Caco-2 (cell line): ENCODE data around the gene NAA15. TPM values are rescaled to one million over a fixed set of nuclear protein-coding genes. Genes with fewer than 3 reads are reported as not detected.

Experiments used
- BruUV-seq: library from RNA; stranded (reverse); fragments of 400-500 nt; replicated peaks from 2 replicates; lab custom pipeline; 2021; lab: Mats Ljungman, UMichigan
- CTCF ChIA-PET: fragments of 300-600 bp; sonication (Branson Sonifier 250); formaldehyde crosslinking; loops from one replicate; lab custom pipeline; 2022; ENCODE audit warnings: antibody characterized with exemption; lab: Charles Lee
- POLR2A ChIA-PET: fragments of 300-600 bp; sonication (Branson Sonifier 250); formaldehyde crosslinking; loops from one replicate; lab custom pipeline; 2022; ENCODE audit warnings: antibody characterized with exemption; lab: Charles Lee
- DNase-seq, 2 experiments: peaks; one replicate each; pipeline versions ENCODE4 v3.0.0 to v3.0.0-alpha.2; 2020 to 2022
- H3K27me3 ChIP-seq: replicated peaks from 2 replicates; pipeline ENCODE4 v1.6.0; 2011; ENCODE audit warnings: low read length; ENCODE audit not compliant: control insufficient read depth, insufficient read depth
- H3K36me3 ChIP-seq: 2 replicates; pipeline ENCODE4 v1.5.1; 2011; ENCODE audit warnings: low read length; ENCODE audit not compliant: control insufficient read depth, insufficient read depth
- H3K4me1 ChIP-seq: fragments of 250-450 bp; sonication (Bioruptor Pico); 2 replicates; pipeline ENCODE4 v1.5.1; 2020; ENCODE audit warnings: mild to moderate bottlenecking
- H3K4me3 ChIP-seq: 2 replicates; pipeline ENCODE4 v1.5.1; 2011; ENCODE audit warnings: low read depth, mild to moderate bottlenecking, control low read depth, low read length
- H3K9me3 ChIP-seq: fragments of 250-450 bp; sonication (Bioruptor Pico); 2 replicates; pipeline ENCODE4 v1.5.1; 2020; ENCODE audit warnings: mild to moderate bottlenecking, moderate library complexity
- H3K27ac Mint-ChIP-seq: one replicate; pipeline ENCODE4 v1.8.0; 2022; ENCODE audit warnings: mixed read lengths; ENCODE audit not compliant: unreplicated experiment
- H3K27me3 Mint-ChIP-seq: one replicate; pipeline ENCODE4 v1.8.0; 2022; ENCODE audit warnings: mixed read lengths; ENCODE audit not compliant: insufficient read depth, unreplicated experiment
- H3K36me3 Mint-ChIP-seq: one replicate; pipeline ENCODE4 v1.8.0; 2022; ENCODE audit warnings: mild to moderate bottlenecking, mixed read lengths; ENCODE audit not compliant: insufficient read depth, unreplicated experiment
- H3K4me1 Mint-ChIP-seq: one replicate; pipeline ENCODE4 v1.8.0; 2022; ENCODE audit warnings: low read depth, mixed read lengths; ENCODE audit not compliant: unreplicated experiment
- H3K4me3 Mint-ChIP-seq: one replicate; pipeline ENCODE4 v1.8.0; 2022; ENCODE audit warnings: mild to moderate bottlenecking, moderate library complexity, mixed read lengths; ENCODE audit not compliant: unreplicated experiment
- H3K9me3 Mint-ChIP-seq: one replicate; pipeline ENCODE4 v1.8.0; 2022; ENCODE audit warnings: mixed read lengths; ENCODE audit not compliant: unreplicated experiment
- intact Hi-C: fragments of 100-400 bp; cut with micrococcal nuclease; formaldehyde crosslinking; loops from one replicate; pipeline ENCODE4 v1.10.0; 2022; ENCODE audit not compliant: unreplicated experiment
- total RNA-seq: library from RNA; stranded (reverse); gene quantifications from 2 replicates; pipeline ENCODE4 v1.2.3, GENCODE V29; 2022
- TF ChIP-seq, protein P1 (sequence below), 2 experiments: fragments of 200-600 bp in 1 of 2; IDR thresholded peaks; 1 replicate in 1 of 2; 2 replicates in 1 of 2; pipeline versions ENCODE4 v1.5.1 to v1.8.0; 2011 to 2022; ENCODE audit warnings: antibody characterized with exemption in 1 of 2, control low read depth in 1 of 2, inconsistent platforms in 1 of 2, low read depth in 1 of 2, low read length in 1 of 2, mild to moderate bottlenecking in 1 of 2, moderate library complexity in 1 of 2; ENCODE audit not compliant: insufficient read depth in 1 of 2, severe bottlenecking in 1 of 2, unreplicated experiment in 1 of 2

NAA15 gene
- total RNA-seq, 1 experiment from 2014 or later = 63.1 TPM

DNA sequence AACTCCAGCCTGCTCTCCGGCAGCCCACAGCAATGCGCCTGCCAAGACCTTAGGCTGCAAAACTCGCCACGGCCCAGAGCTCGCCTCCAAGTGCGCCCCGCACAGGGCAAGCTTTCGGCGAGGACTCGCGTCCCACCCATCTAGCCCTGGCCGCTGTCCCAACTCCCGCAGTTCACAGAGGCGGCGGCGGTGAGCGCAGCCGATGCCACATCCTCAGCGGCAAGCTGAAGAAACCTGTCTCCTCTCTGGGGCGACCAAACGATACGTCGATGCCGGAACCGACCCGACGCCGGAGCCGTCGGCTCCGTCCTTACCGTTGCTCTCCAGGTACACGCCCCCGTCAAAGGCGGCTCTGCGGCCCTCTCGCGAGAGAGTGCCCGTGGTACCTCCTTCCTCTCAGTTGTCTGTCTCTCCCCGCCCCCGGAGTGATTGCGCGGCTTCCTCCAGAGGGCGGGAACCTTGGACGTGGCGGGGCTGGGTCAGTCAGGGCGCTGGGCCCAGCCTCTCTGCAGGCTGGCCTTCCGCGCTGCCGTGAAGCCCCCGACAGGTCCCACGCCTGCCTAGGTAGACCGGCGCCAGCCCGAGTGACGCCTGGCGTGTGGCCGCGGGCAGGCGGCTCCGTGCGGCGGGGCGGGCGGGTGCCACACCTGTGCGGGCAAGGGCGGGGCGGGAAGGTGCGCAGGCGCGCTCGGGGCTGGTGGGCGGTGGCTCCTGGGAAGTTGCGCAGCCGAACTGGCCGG, 152.2 kb downstream of the NAA15 start:
- TF ChIP-seq, protein P1, sequence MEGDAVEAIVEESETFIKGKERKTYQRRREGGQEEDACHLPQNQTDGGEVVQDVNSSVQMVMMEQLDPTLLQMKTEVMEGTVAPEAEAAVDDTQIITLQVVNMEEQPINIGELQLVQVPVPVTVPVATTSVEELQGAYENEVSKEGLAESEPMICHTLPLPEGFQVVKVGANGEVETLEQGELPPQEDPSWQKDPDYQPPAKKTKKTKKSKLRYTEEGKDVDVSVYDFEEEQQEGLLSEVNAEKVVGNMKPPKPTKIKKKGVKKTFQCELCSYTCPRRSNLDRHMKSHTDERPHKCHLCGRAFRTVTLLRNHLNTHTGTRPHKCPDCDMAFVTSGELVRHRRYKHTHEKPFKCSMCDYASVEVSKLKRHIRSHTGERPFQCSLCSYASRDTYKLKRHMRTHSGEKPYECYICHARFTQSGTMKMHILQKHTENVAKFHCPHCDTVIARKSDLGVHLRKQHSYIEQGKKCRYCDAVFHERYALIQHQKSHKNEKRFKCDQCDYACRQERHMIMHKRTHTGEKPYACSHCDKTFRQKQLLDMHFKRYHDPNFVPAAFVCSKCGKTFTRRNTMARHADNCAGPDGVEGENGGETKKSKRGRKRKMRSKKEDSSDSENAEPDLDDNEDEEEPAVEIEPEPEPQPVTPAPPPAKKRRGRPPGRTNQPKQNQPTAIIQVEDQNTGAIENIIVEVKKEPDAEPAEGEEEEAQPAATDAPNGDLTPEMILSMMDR (IDR thresholded peaks at IDR 0.05; ENCODE audit: insufficient read depth in 1 of 2, low read depth in 1 of 2, low read length in 1 of 2, severe bottlenecking in 1 of 2, unreplicated experiment in 1 of 2) = no peak
- POLR2A ChIA-PET = interaction anchor here (0.5 to 1.3 kb wide), 2 partner anchors 29 to 275 kb away, joined by 3 read pairs; no protein-coding TSS in a partner anchor
- Histone ChIP-seq H3K9me3 (0 out of 2 replicates have a peak, but pooled peaks cover 3% of the 10 kb centered on the region), H3K4me1 (peaks cover 37% of the 10 kb centered on the region), H3K4me3 (peak overlapping the region; percentile 92), H3K27me3 (no peaks in the 10 kb centered on the region), H3K36me3 (no peaks in the 10 kb centered on the region)
- DNase-seq = peak; percentile 97 to 98
- Mint-ChIP-seq H3K27ac (peak overlapping the region; percentile 98), H3K27me3 (no peaks in the 10 kb centered on the region), H3K9me3 (peaks cover 9% of the 10 kb centered on the region), H3K36me3 (peaks cover 25% of the 10 kb centered on the region), H3K4me3 (peak overlapping the region; percentile 93), H3K4me1 (peaks cover 40% of the 10 kb centered on the region)
- BruUV-seq = no TSS peak
- intact Hi-C loops = loop anchor here (1.0 to 5.0 kb wide), 7 partner anchors 44 to 436 kb away; partner anchors contain the start of genes NAA15, NDUFC1 and NOCT
- CTCF ChIA-PET = interaction anchor here (0.8 to 1.5 kb wide), 2 partner anchors 44 to 56 kb away, joined by 3 to 4 read pairs; no protein-coding TSS in a partner anchor

DNA sequence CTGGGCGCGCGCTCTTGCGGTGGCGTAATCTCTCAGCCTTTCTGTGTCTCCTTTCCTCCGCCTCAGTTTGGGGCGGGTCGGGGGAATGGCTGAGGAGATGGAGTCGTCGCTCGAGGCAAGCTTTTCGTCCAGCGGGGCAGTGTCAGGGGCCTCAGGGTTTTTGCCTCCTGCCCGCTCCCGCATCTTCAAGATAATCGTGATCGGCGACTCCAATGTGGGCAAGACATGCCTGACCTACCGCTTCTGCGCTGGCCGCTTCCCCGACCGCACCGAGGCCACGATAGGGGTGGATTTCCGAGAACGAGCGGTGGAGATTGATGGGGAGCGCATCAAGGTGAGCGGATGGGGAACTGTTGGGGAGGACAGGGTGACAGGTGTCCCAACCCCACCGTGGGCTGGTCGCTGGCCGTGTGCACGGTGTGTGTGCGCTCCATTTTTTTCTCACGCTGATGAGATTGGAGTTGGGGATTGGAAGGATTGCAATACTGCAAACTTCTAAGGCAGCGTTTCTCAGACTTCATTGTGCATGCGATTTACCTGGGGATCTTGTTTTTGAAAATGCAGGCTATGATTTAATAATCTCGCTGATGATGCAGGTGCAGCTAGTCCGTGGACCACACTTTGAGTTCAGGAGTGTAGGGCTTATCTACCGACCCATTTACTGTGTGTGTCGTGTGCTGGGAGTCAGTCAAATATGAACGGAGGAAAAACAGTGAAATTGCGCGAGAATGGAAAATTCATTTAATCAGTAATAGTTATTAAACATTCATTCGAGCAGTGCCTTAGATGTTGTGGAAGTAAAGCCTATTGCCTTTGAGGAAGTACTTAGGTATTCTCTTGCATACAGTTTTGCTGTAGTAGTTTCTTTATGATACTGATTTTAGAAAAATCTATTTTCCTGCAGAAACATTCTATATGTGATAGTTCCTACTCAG, 153.1 kb downstream of the NAA15 start, which contains the start of gene RAB33B:
Gene RAB33B, plus strand, starts transcription at position 11 of the 935 bp plus-strand sequence. Its CDS starts 75 bp downstream, at position 86.
- 0 out of 2 replicates have a peak, but pooled peaks cover 3% of the 10 kb centered on the region for H3K9me3 ChIP-seq
- peak within 1 kb of the TSS; percentile 92 for H3K4me3 ChIP-seq
- H3K36me3 Mint-ChIP-seq = peaks cover 29% of the 10 kb centered on the region
- peak within 1 kb of the TSS; percentile 98 for H3K27ac Mint-ChIP-seq
- peak within 1 kb of the TSS; percentile 93 for H3K4me3 Mint-ChIP-seq
- CTCF ChIA-PET = interaction anchor here (1.5 kb wide), 1 partner anchor 56 kb away, joined by 4 read pairs; no protein-coding TSS in a partner anchor
- no peaks in the 10 kb centered on the region for H3K27me3 ChIP-seq
- BruUV-seq = TSS peak; percentile 39
- no peaks in the 10 kb centered on the region for H3K27me3 Mint-ChIP-seq
- POLR2A ChIA-PET = interaction anchor here (0.5 kb wide), 1 partner anchor 277 kb away, joined by 3 read pairs; the partner anchor contains the start of gene ELF2
- peaks cover 46% of the 10 kb centered on the region for H3K4me1 ChIP-seq
- TF ChIP-seq, protein P1 (IDR thresholded peaks at IDR 0.05; ENCODE audit: insufficient read depth in 1 of 2, low read depth in 1 of 2, low read length in 1 of 2, severe bottlenecking in 1 of 2, unreplicated experiment in 1 of 2) = no peak
- intact Hi-C loops = loop anchor here (5.0 kb wide), 4 partner anchors 43 to 437 kb away; partner anchors contain the start of genes NAA15, NDUFC1 and NOCT
- no peaks in the 10 kb centered on the region for H3K36me3 ChIP-seq
- peaks cover 9% of the 10 kb centered on the region for H3K9me3 Mint-ChIP-seq
- DNase-seq = no peak
- H3K4me1 Mint-ChIP-seq = peaks cover 49% of the 10 kb centered on the region
